Stomach (tissue), 9 donors: ENCODE data around the gene YIF1B. TPM values are rescaled to one million over a fixed set of nuclear protein-coding genes. Genes with fewer than 3 reads are reported as not detected.
A peak's percentile ranks its signal among the peaks of the same experiment; 100 is the strongest.

Source experiments
- DNase-seq, 2 donors: peaks; one replicate each; pipeline versions ENCODE4 v3.0.0 to v3.0.0-alpha.2; 2013 to 2019
- H3K27ac ChIP-seq, 5 donors: fragments of 200-600 bp in 4 of 5; sonication (generic) in 4 of 5; one replicate each; pipeline ENCODE4 v1.5.1; 2013 to 2019; ENCODE audit warnings: mild to moderate bottlenecking in 1 of 5, moderate library complexity in 1 of 5
- H3K27me3 ChIP-seq, 3 donors: fragments of 200-600 bp; sonication (generic); one replicate each; pipeline ENCODE4 v1.5.1; 2017 to 2019; ENCODE audit warnings: mixed run types in 1 of 3
- H3K36me3 ChIP-seq, 4 donors: fragments of 200-600 bp; sonication (generic); 1 replicate in 3 of 4; 2 replicates in 1 of 4; pipeline ENCODE4 v1.5.1; 2016 to 2019
- H3K4me1 ChIP-seq, 4 donors: fragments of 200-600 bp; sonication (generic); one replicate each; pipeline ENCODE4 v1.5.1; 2016 to 2019
- H3K4me3 ChIP-seq, 4 donors: fragments of 200-600 bp; sonication (generic) in 3 of 4; one replicate each; pipeline ENCODE4 v1.5.1; 2016 to 2019; ENCODE audit warnings: mild to moderate bottlenecking in 1 of 4
- H3K9me3 ChIP-seq, 4 donors: fragments of 200-600 bp; sonication (generic); one replicate each; pipeline ENCODE4 v1.5.1; 2016 to 2019
- EP300 ChIP-seq: sonication (generic); formaldehyde crosslinking; IDR thresholded peaks from one replicate; pipeline ENCODE4 v1.6.1; 2017; ENCODE audit warnings: antibody characterized with exemption
- POLR2A ChIP-seq, 4 donors: fragments of 450-650 bp; IDR thresholded peaks; one replicate each; pipeline ENCODE4 v1.6.1; 2016; ENCODE audit warnings: antibody characterized with exemption in 4 of 4, control low read depth in 2 of 4, mild to moderate bottlenecking in 1 of 4, moderate library complexity in 1 of 4
- POLR2AphosphoS5 ChIP-seq, 3 donors: sonication (generic); formaldehyde crosslinking; IDR thresholded peaks; one replicate each; pipeline ENCODE4 v1.6.1; 2016; ENCODE audit warnings: antibody characterized with exemption in 3 of 3
- WGBS, 5 donors: extraction: QIAGEN DNeasy Blood & Tissue Kit in 3 of 5; methylation state at CpG; one replicate each; pipeline versions ENCODE4 v1.1.5 to v1.1.7; 2013 to 2018; 5-methylcytosine and 5-hydroxymethylcytosine counted together
- intact Hi-C: fragments of 100-400 bp; cut with DNase I; formaldehyde crosslinking; loops from one replicate; pipeline ENCODE4 v1.15.1; 2023; ENCODE audit warnings: low total_unique reads
- polyA plus RNA-seq, 3 donors: library from polyadenylated mRNA; stranded (reverse); fragments of 200-250 nt; gene quantifications; one replicate each; pipeline ENCODE4 v1.2.3, GENCODE V29; 2013
- total RNA-seq, 5 donors: library from RNA; depleted of rRNA; stranded (reverse); fragments of >200 nt; gene quantifications; one replicate each; pipeline versions ENCODE4 v1.1.0 to v1.2.3, GENCODE V29; 2014 to 2016
- TF ChIP-seq, protein P1 (sequence below), 7 experiments: fragments of 450-650 bp in 4 of 7; fragments of 200-600 bp in 3 of 7; sonication (generic) in 3 of 7; IDR thresholded peaks; one replicate each; pipeline ENCODE4 v1.5.1; 2016 to 2019; ENCODE audit warnings: antibody characterized with exemption in 7 of 7, control low read depth in 2 of 7, mild to moderate bottlenecking in 1 of 7
- donor health status: healthy with polysubstance abuse.
- donor health status: Bipolar disorder and iron deficiency.
- donor health status: healthy.

The YIF1B gene
- total and polyA plus RNA-seq, 8 donors, result 4.7 to 30.4 (median 15.7) TPM

DNA sequence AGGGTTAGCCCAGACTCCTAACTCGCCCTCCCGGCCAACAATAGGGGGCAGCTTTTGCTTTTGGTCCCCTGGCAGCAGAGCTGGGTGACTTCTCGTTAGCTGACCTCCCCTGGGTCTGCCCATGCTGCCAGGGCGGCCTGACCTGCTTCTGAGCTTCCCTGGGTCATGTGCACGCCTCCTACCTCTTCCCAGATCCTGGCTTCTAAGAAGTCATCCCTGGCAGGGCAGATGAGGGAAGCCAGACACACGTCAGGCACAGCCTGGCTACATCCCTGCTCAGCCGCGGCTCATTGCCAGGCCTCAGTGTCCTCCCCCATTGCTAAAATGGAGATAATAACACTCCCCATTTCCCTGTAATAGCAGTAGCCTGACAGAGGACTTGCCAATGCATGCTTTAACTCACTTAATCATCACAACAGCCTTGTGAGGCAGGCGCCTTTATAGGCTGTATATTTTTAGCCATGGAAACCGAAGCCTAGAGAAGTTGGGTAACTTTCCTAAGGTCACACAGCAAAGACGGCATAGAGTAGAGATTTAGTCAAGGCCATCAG is 6.0 kb upstream of the YIF1B start:
- H3K27ac ChIP-seq, result peak overlapping the region; percentile 2 to 89 (median 86)
- H3K27me3 ChIP-seq, result no peaks in the 10 kb centered on the region
- H3K4me1 ChIP-seq, result peaks cover 22 to 59% (median 43%) of the 10 kb centered on the region in 4 donors
- TF ChIP-seq EP300 (no peak), POLR2AphosphoS5 (IDR thresholded peaks at IDR 0.05) (peak; percentile 60 to 82 (median 61))
- intact Hi-C loops, result no loop called here
- DNase-seq, result peak in 1 of 2 donors; percentile 84
- 40 to 67% (median 54%) methylated on average over 11 of the region's 11 CpGs for WGBS, 5 donors
- H3K9me3 ChIP-seq, result no peaks in the 10 kb centered on the region
- H3K36me3 ChIP-seq, result peaks cover 8 to 29% (median 26%) of the 10 kb centered on the region in 4 donors
- peak overlapping the region in 3 of 4 donors; percentile 63 to 79 (median 67) for H3K4me3 ChIP-seq

DNA sequence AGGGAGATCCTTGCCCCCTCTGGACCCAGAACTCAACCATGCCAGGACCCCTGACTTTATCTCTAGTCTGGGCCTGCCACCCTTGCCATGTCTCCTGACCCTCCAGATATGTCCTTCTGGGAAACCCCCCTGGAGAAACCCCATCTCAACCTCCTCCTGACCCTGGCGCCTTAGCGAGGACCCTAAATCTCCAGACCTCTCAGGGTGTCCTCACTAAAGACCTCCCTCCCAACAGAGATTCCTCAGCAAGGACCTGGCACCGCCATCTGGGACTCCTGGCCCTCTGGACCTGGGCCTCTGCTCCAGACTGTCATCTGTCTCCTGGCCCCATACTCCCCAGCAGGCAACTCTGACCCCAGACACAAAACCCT is 5.2 kb upstream of the YIF1B start:
- intact Hi-C loops, result no loop called here
- peaks cover 27 to 65% (median 50%) of the 10 kb centered on the region in 4 donors for H3K4me1 ChIP-seq
- peak overlapping the region; percentile 57 to 79 (median 65) for H3K4me3 ChIP-seq

DNA sequence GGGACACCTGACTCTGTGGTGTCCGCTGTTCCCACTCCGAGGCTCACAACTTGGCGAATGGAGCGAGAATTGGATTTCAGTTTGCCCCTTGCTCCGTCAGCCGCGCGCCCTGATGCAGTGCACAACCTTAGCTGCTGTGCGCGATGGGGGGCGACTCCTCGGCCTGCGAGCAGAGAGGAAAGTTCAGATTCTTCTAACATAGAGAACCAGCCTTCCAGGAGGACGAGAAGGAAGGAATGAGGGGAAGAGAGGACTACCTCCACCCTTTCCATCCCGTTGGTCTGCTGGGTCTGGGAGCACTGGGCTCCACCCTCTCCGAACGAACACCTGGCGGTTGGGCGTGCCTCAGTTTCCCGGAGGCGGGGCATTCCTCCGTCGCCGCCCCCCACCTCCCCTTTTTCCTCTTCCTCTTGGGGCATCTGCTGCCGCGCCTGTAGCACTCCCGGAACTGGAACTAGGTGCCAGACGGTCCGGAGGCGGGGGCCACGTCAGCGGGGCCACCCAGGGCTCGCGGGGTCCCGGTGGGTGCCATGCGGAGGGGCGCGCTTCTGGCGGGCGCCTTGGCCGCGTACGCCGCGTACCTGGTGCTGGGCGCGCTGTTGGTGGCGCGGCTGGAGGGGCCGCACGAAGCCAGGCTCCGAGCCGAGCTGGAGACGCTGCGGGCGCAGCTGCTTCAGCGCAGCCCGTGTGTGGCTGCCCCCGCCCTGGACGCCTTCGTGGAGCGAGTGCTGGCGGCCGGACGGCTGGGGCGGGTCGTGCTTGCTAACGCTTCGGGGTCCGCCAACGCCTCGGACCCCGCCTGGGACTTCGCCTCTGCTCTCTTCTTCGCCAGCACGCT is 3.9 kb upstream of the YIF1B start, which contains the start of gene KCNK6:
Gene KCNK6, plus strand, starts transcription at position 425 of the 838 bp plus-strand sequence. Its CDS starts 106 bp downstream, at position 531.
- Histone ChIP-seq H3K4me1 (peaks cover 27 to 74% (median 59%) of the 10 kb centered on the region in 4 donors), H3K4me3 (peak within 1 kb of the TSS; percentile 57 to 79 (median 65)), H3K27me3 (no peaks in the 10 kb centered on the region), H3K9me3 (no peaks in the 10 kb centered on the region), H3K27ac (peak within 1 kb of the TSS; percentile 77 to 89 (median 86)), H3K36me3 (peaks cover 0 to 9% (median 7%) of the 10 kb centered on the region in 4 donors)
- intact Hi-C loops, result no loop called here
- TF ChIP-seq EP300 (no peak), POLR2AphosphoS5 (IDR thresholded peaks at IDR 0.05) (peak in 2 of 3 donors; percentile 70 to 79), POLR2A (IDR thresholded peaks at IDR 0.05) (peak in 1 of 4 donors; percentile 30)
- peak; percentile 70 to 82 for DNase-seq
- WGBS, 5 donors, result 1 to 3% (median 3%) methylated on average over 48 to 76 of the region's 76 CpGs

More for the DNA sequence above, 5.2 kb upstream of the YIF1B start:
- Histone ChIP-seq H3K9me3 (no peaks in the 10 kb centered on the region), H3K36me3 (peaks cover 6 to 22% (median 19%) of the 10 kb centered on the region in 4 donors), H3K27me3 (no peaks in the 10 kb centered on the region), H3K27ac (peak overlapping the region; percentile 2 to 89 (median 86))
- 86 to 100% (median 89%) methylated on average over 3 of the region's 3 CpGs for WGBS, 5 donors
- no peak for DNase-seq
- no peak for TF ChIP-seq POLR2A (IDR thresholded peaks at IDR 0.05)
- TF ChIP-seq, protein P1, sequence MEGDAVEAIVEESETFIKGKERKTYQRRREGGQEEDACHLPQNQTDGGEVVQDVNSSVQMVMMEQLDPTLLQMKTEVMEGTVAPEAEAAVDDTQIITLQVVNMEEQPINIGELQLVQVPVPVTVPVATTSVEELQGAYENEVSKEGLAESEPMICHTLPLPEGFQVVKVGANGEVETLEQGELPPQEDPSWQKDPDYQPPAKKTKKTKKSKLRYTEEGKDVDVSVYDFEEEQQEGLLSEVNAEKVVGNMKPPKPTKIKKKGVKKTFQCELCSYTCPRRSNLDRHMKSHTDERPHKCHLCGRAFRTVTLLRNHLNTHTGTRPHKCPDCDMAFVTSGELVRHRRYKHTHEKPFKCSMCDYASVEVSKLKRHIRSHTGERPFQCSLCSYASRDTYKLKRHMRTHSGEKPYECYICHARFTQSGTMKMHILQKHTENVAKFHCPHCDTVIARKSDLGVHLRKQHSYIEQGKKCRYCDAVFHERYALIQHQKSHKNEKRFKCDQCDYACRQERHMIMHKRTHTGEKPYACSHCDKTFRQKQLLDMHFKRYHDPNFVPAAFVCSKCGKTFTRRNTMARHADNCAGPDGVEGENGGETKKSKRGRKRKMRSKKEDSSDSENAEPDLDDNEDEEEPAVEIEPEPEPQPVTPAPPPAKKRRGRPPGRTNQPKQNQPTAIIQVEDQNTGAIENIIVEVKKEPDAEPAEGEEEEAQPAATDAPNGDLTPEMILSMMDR (IDR thresholded peaks at IDR 0.05), result no peak
- TF ChIP-seq EP300, result no peak
- no peak for TF ChIP-seq POLR2AphosphoS5 (IDR thresholded peaks at IDR 0.05)

DNA sequence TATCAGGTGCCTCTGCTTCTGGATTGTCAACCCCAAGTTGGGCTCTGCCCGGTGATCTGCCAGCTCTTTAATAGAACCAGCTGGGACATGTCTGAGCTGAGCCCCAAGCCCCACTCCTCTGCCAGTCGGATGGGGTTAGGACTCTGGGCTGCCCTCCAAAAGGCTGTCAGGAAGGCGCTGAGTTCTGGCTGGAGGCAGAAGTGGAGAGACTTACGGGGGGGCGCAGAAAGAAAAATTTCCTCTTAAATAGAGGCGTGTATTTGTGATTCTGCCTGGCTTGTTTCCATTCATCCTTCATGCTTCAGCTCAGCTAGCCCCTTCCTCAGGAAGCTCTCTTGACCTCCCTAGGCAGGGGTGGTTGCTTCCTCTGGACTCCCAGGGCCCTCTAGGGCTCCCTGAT is 2.9 kb upstream of the YIF1B start:
- 27 to 41% (median 37%) methylated on average over 5 to 6 of the region's 6 CpGs for WGBS, 5 donors
- DNase-seq, result peak in 1 of 2 donors; percentile 68
- Histone ChIP-seq H3K27ac (peak overlapping the region in 3 of 5 donors; percentile 77 to 89 (median 88)), H3K27me3 (no peaks in the 10 kb centered on the region), H3K4me1 (peaks cover 27 to 79% (median 59%) of the 10 kb centered on the region in 4 donors), H3K36me3 (no peaks in the 10 kb centered on the region), H3K9me3 (no peaks in the 10 kb centered on the region), H3K4me3 (peak overlapping the region in 1 of 4 donors; percentile 67)
- no peak for TF ChIP-seq POLR2AphosphoS5 (IDR thresholded peaks at IDR 0.05)
- no peak for TF ChIP-seq EP300
- no peak for TF ChIP-seq POLR2A (IDR thresholded peaks at IDR 0.05)
- intact Hi-C loops, result no loop called here

DNA sequence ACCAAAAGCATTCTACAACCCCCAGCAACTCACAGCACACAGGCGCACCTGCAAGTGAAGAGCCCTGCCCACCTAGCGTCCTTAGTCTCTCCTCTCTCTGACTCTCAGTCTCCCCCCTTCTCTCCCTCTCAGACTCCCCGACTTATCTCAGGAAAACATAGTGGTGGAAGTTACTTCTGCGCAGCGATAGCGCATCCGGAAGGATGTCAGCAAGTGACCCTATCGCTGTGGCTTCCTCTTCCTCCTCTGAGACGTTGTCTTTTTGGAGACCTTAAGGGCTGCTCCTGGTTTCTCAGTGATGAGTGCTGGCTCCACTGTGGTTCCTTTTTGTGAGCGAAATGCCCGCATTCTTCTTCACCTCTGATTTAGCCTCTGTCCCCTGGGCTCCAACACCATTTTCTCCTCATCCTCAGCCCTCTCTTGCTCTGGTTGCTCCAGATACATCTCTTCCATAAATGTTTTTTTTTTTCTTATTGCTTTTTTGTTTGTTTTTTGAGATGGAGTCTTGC is 1.4 kb upstream of the YIF1B start:
- Histone ChIP-seq H3K4me1 (peaks cover 27 to 64% (median 51%) of the 10 kb centered on the region in 4 donors), H3K4me3 (peak overlapping the region in 3 of 4 donors; percentile 12 to 58 (median 55))

More for the DNA sequence above, 1.4 kb upstream of the YIF1B start:
- TF ChIP-seq, protein P1 (IDR thresholded peaks at IDR 0.05), result no peak
- no peak for TF ChIP-seq POLR2A (IDR thresholded peaks at IDR 0.05)
- TF ChIP-seq POLR2AphosphoS5 (IDR thresholded peaks at IDR 0.05), result no peak
- TF ChIP-seq EP300, result no peak
- Histone ChIP-seq H3K27me3 (no peaks in the 10 kb centered on the region), H3K9me3 (no peaks in the 10 kb centered on the region), H3K36me3 (no peaks in the 10 kb centered on the region), H3K27ac (peak overlapping the region; percentile 12 to 90 (median 85))
- intact Hi-C loops, result no loop called here
- DNase-seq, result peak in 1 of 2 donors; percentile 44
- 61 to 76% (median 72%) methylated on average over 11 of the region's 11 CpGs for WGBS, 5 donors
